Natural killer cell (primary cell): Measurements from ENCODE around the gene ABCC1. TPM values are rescaled to one million over a fixed set of nuclear protein-coding genes. Genes with fewer than 3 reads are reported as not detected.

Experiments used
- ATAC-seq, 3 donors: fragments of 150-1000 bp in 2 of 3; fragments of 200-7000 bp in 1 of 3; cut with Tn5 transposase; 1 replicate in 1 of 3; 2 replicates in 2 of 3; pipeline ENCODE4 v1.10.0; 2021; ENCODE audit warnings: mild to moderate bottlenecking in 2 of 3, moderate library complexity in 2 of 3
- DNase-seq, 2 donors: peaks; one replicate each; pipeline versions ENCODE4 v3.0.0 to v3.0.0-alpha.2; 2013 to 2021; ENCODE audit warnings: mixed read lengths in 1 of 2
- H3K27ac ChIP-seq: one replicate; pipeline ENCODE4 v1.5.1; 2013; ENCODE audit warnings: mild to moderate bottlenecking, low read length
- H3K27me3 ChIP-seq: one replicate; pipeline ENCODE4 v1.6.1; 2013; ENCODE audit warnings: low read length; ENCODE audit not compliant: control insufficient read depth, insufficient read depth
- H3K36me3 ChIP-seq: one replicate; pipeline ENCODE4 v1.6.1; 2013; ENCODE audit warnings: low read length; ENCODE audit not compliant: control insufficient read depth, insufficient read depth
- H3K4me1 ChIP-seq: one replicate; pipeline ENCODE4 v1.6.1; 2013; ENCODE audit warnings: low read length; ENCODE audit not compliant: control insufficient read depth, insufficient read depth
- H3K4me3 ChIP-seq: one replicate; pipeline ENCODE4 v1.5.1; 2013; ENCODE audit warnings: low read length
- H3K9me3 ChIP-seq: one replicate; pipeline ENCODE4 v1.6.1; 2013; ENCODE audit warnings: low read length; ENCODE audit not compliant: control insufficient read depth, insufficient read depth
- H3K27ac Mint-ChIP-seq, 2 donors: one replicate each; pipeline ENCODE4 v1.8.0; 2022; ENCODE audit warnings: mild to moderate bottlenecking in 2 of 2, mixed read lengths in 2 of 2, moderate library complexity in 1 of 2
- H3K27me3 Mint-ChIP-seq, 2 donors: one replicate each; pipeline ENCODE4 v1.8.0; 2022; ENCODE audit warnings: low read depth in 2 of 2, mixed read lengths in 2 of 2
- H3K36me3 Mint-ChIP-seq: one replicate; pipeline ENCODE4 v1.8.0; 2022; ENCODE audit warnings: mixed read lengths
- H3K4me1 Mint-ChIP-seq, 2 donors: one replicate each; pipeline ENCODE4 v1.8.0; 2022; ENCODE audit warnings: mixed read lengths in 2 of 2
- H3K4me3 Mint-ChIP-seq: one replicate; pipeline ENCODE4 v1.8.0; 2022; ENCODE audit warnings: mild to moderate bottlenecking, moderate library complexity, mixed read lengths
- H3K9me3 Mint-ChIP-seq, 2 donors: one replicate each; pipeline ENCODE4 v1.8.0; 2022; ENCODE audit warnings: mixed read lengths in 2 of 2
- CTCF ChIP-seq: fragments of 200-600 bp; IDR thresholded peaks from one replicate; pipeline ENCODE4 v1.8.0; 2022; ENCODE audit warnings: antibody characterized with exemption
- WGBS: methylation state at CpG from one replicate; pipeline ENCODE4 v1.1.7; 2013; ENCODE audit warnings: missing lambda C conversion rate; ENCODE audit not compliant: insufficient coverage; 5-methylcytosine and 5-hydroxymethylcytosine counted together
- intact Hi-C: fragments of 100-400 bp; cut with micrococcal nuclease; formaldehyde crosslinking; loops from one replicate; pipeline ENCODE4 v1.14.2; 2022
- total RNA-seq, 4 donors: library from RNA; stranded (reverse); fragments of 120-200 nt in 1 of 4; gene quantifications; one replicate each; pipeline versions ENCODE4 v1.2.3 to v1.2.4, GENCODE V29; 2013 to 2022

ABCC1 gene
- total RNA-seq, 3 donors from 2014 or later (not counting 1 experiment from before 2014, with no cell fraction given), result 24.5 to 53.9 (median 27.9) TPM

GRCh38 chr16:15966836-15967546 is 17.6 kb downstream of the ABCC1 start:
- Mint-ChIP-seq H3K36me3 (no peaks in the 10 kb centered on the region), H3K9me3 (peaks cover 0 to 4% of the 10 kb centered on the region in 2 donors), H3K27me3 (no peaks in the 10 kb centered on the region), H3K27ac (no peak overlapping the region), H3K4me1 (peaks cover 14 to 17% of the 10 kb centered on the region in 2 donors), H3K4me3 (no peak overlapping the region)
- peaks cover 7% of the 10 kb centered on the region for H3K9me3 ChIP-seq
- peaks cover 4% of the 10 kb centered on the region for H3K4me1 ChIP-seq
- H3K4me3 ChIP-seq, result no peak overlapping the region
- H3K27ac ChIP-seq, result no peak overlapping the region
- H3K27me3 ChIP-seq, result no peaks in the 10 kb centered on the region
- no peaks in the 10 kb centered on the region for H3K36me3 ChIP-seq
- TF ChIP-seq CTCF, result no peak
- WGBS, result 90% methylated on average over 5 of the region's 5 CpGs
- ATAC-seq (no peak), DNase-seq (no peak)
- intact Hi-C loops, result no loop called here

GRCh38 chr16:15967655-15968315 is 18.4 kb downstream of the ABCC1 start:
- H3K36me3 ChIP-seq, result no peaks in the 10 kb centered on the region
- peaks cover 0 to 7% of the 10 kb centered on the region in 2 donors for H3K9me3 Mint-ChIP-seq
- no peaks in the 10 kb centered on the region for H3K27me3 Mint-ChIP-seq
- no peak overlapping the region for H3K27ac Mint-ChIP-seq
- H3K4me3 ChIP-seq, result no peak overlapping the region
- no peak for TF ChIP-seq CTCF
- ATAC-seq (no peak), DNase-seq (no peak)
- H3K4me1 Mint-ChIP-seq, result peaks cover 6 to 14% of the 10 kb centered on the region in 2 donors
- intact Hi-C loops, result no loop called here
- peaks cover 3% of the 10 kb centered on the region for H3K4me1 ChIP-seq
- WGBS, result 95% methylated on average over 9 of the region's 11 CpGs
- peaks cover 6% of the 10 kb centered on the region for H3K36me3 Mint-ChIP-seq
- no peak overlapping the region for H3K4me3 Mint-ChIP-seq
- no peak overlapping the region for H3K27ac ChIP-seq
- no peaks in the 10 kb centered on the region for H3K27me3 ChIP-seq
- peaks cover 15% of the 10 kb centered on the region for H3K9me3 ChIP-seq

- no peak overlapping the region for H3K4me3 ChIP-seq
- Mint-ChIP-seq H3K9me3 (peaks cover 0 to 7% of the 10 kb centered on the region in 2 donors), H3K27me3 (no peaks in the 10 kb centered on the region), H3K36me3 (peaks cover 6% of the 10 kb centered on the region), H3K27ac (no peak overlapping the region), H3K4me3 (no peak overlapping the region), H3K4me1 (peaks cover 0 to 10% of the 10 kb centered on the region in 2 donors)
- 97% methylated on average over 3 of the region's 3 CpGs for WGBS
- H3K36me3 ChIP-seq, result no peaks in the 10 kb centered on the region
- H3K4me1 ChIP-seq, result no peaks in the 10 kb centered on the region
- no peak overlapping the region for H3K27ac ChIP-seq
- ATAC-seq (peak in 2 of 3 donors; percentile 47 to 72), DNase-seq (peak in 1 of 2 donors; percentile 41)
- H3K27me3 ChIP-seq, result no peaks in the 10 kb centered on the region
- intact Hi-C loops, result no loop called here
- TF ChIP-seq CTCF, result no peak
- H3K9me3 ChIP-seq, result peaks cover 12% of the 10 kb centered on the region
Observed at GRCh38 chr16:15970202-15970601, 20.8 kb downstream of the ABCC1 start.
